K562 (cell line): ENCODE results near the gene ZNF648. TPM values are rescaled to one million over a fixed set of nuclear protein-coding genes. Genes with fewer than 3 reads are reported as not detected.
A peak's percentile ranks its signal among the peaks of the same experiment; 100 is the strongest.
"Not testable (repeated sequence)": the region's sequence is repeated elsewhere in the genome, so short reads cannot be mapped to it uniquely, and the experiment has no call there.

ENCODE experiments used
- ATAC-seq: fragments of 200-7000 bp; cut with Tn5 transposase; 3 replicates; pipeline ENCODE4 v1.9.1; 2020; ENCODE audit warnings: moderate library complexity
- BruUV-seq: library from RNA; stranded (reverse); fragments of 400-500 nt; replicated peaks from 2 replicates; lab custom pipeline; 2021; lab: Mats Ljungman, UMichigan
- CTCF ChIA-PET: fragments of 300-600 bp; formaldehyde crosslinking; extraction: SDS; loops from one replicate; lab custom pipeline; 2021; ENCODE audit warnings: low intra/inter-chr PET ratio; lab: Yijun Ruan, JAX
- POLR2A ChIA-PET: fragments of 300-600, 350-650 bp; sonication (Branson Sonifier 250); formaldehyde crosslinking; extraction: SDS; loops from one replicate; lab custom pipeline; 2021; ENCODE audit warnings: antibody characterized with exemption, inconsistent platforms; lab: Yijun Ruan, JAX
- DNase-seq, 4 experiments: peaks; one replicate each; pipeline versions ENCODE4 v3.0.0 to v3.0.0-alpha.2; 2011 to 2018; ENCODE audit warnings: low spot score in 3 of 4, mixed read lengths in 3 of 4; ENCODE audit errors: extremely low read depth in 1 of 4
- FAIRE-seq: peaks from 2 replicates; lab custom pipeline; 2011; peaks lifted over from hg19 to GRCh38; lab: Jason Lieb, UNC
- H2AFZ ChIP-seq: 2 replicates; pipeline ENCODE4 v1.6.0; 2011; ENCODE audit warnings: low read depth, low read length, control low read depth, inconsistent platforms
- H3K27ac ChIP-seq: fragments of 200-600 bp; 3 replicates; pipeline ENCODE4 v1.8.0; 2011; ENCODE audit warnings: low read depth, mild to moderate bottlenecking, control low read depth, inconsistent platforms, low read length, moderate library complexity, mixed read lengths; ENCODE audit errors: extremely low read depth
- H3K27me3 ChIP-seq, 2 experiments: fragments of 300-600 bp in 1 of 2; 2 replicates in 1 of 2; 3 replicates in 1 of 2; pipeline versions ENCODE4 v1.6.0 to v1.8.0; 2011; ENCODE audit warnings: inconsistent platforms in 2 of 2, low read length in 2 of 2, mild to moderate bottlenecking in 1 of 2, mixed read lengths in 1 of 2, moderate library complexity in 1 of 2; ENCODE audit not compliant: control insufficient read depth in 2 of 2, insufficient read depth in 2 of 2
- H3K36me3 ChIP-seq: fragments of 300-600 bp; 3 replicates; pipeline ENCODE4 v1.8.0; 2011; ENCODE audit warnings: mild to moderate bottlenecking, low read length, inconsistent platforms; ENCODE audit not compliant: control insufficient read depth, insufficient read depth
- H3K4me1 ChIP-seq, 2 experiments: fragments of 200-600 bp in 1 of 2; replicated peaks in 1 of 2; 2 replicates in 1 of 2; 3 replicates in 1 of 2; pipeline versions ENCODE4 v1.5.1 to v1.8.0; 2011; ENCODE audit warnings: inconsistent platforms in 2 of 2, low read length in 2 of 2, mild to moderate bottlenecking in 1 of 2, mixed read lengths in 1 of 2, moderate library complexity in 1 of 2; ENCODE audit not compliant: control insufficient read depth in 2 of 2, insufficient read depth in 2 of 2
- H3K4me2 ChIP-seq: 2 replicates; pipeline ENCODE4 v1.6.1; 2011; ENCODE audit warnings: low read length, control low read depth, inconsistent platforms, mixed read lengths; ENCODE audit not compliant: insufficient read depth
- H3K4me3 ChIP-seq: fragments of 200-600 bp; sonication (generic), shearing (Covaris generic); 2 replicates; pipeline ENCODE4 v1.5.1; 2016; ENCODE audit warnings: control low read depth, inconsistent platforms
- H3K79me2 ChIP-seq: fragments of 200-600 bp; 3 replicates; pipeline ENCODE4 v1.8.0; 2011; ENCODE audit warnings: low read length, inconsistent platforms; ENCODE audit not compliant: control insufficient read depth, insufficient read depth
- H3K9ac ChIP-seq, 2 experiments: 2 replicates each; pipeline versions ENCODE4 v1.6.0 to v1.6.1; 2011; ENCODE audit warnings: low read depth in 2 of 2, low read length in 2 of 2, control low read depth in 1 of 2, inconsistent platforms in 1 of 2, mild to moderate bottlenecking in 1 of 2, mixed read lengths in 1 of 2; ENCODE audit not compliant: insufficient read depth in 1 of 2
- H3K9me1 ChIP-seq: one replicate; pipeline ENCODE4 v1.6.0; 2011; ENCODE audit warnings: inconsistent platforms, mild to moderate bottlenecking, low read length, moderate library complexity; ENCODE audit not compliant: control insufficient read depth, insufficient read depth
- H3K9me3 ChIP-seq: replicated peaks from 2 replicates; pipeline ENCODE4 v1.5.1; 2011; ENCODE audit warnings: low read depth, low read length, inconsistent platforms; ENCODE audit not compliant: control insufficient read depth, insufficient read depth
- H4K20me1 ChIP-seq: replicated peaks from 2 replicates; pipeline ENCODE4 v1.6.1; 2011; ENCODE audit warnings: low read length, inconsistent platforms, mixed read lengths; ENCODE audit not compliant: control insufficient read depth, insufficient read depth
- EWSR1 ChIP-seq: fragments of 450-650 bp; IDR thresholded peaks from 2 replicates; pipeline ENCODE4 v1.6.1; 2018; ENCODE audit warnings: borderline replicate concordance, mild to moderate bottlenecking, low read depth, moderate library complexity; ENCODE audit not compliant: partially characterized antibody
- RBM15 ChIP-seq: fragments of 200-400 bp; formaldehyde crosslinking; IDR thresholded peaks from 2 replicates; pipeline ENCODE4 v1.6.1; 2018; ENCODE audit warnings: mild to moderate bottlenecking, low read length, moderate library complexity; ENCODE audit not compliant: insufficient read depth
- WGBS: fragments of 100-300 bp; shearing (Covaris generic); methylation state at CpG from one replicate; pipeline ENCODE4 v1.1.6; 2016; ENCODE audit warnings: low coverage, mixed read lengths; ENCODE audit not compliant: insufficient coverage; ENCODE audit errors: missing lambda C conversion rate; 5-methylcytosine and 5-hydroxymethylcytosine counted together
- in situ Hi-C: fragments of 300-500 bp; cut with MboI; formaldehyde crosslinking; loops from 4 replicates; pipeline ENCODE4 v1.15.0; 2018; ENCODE audit warnings: inconsistent platforms, mixed read lengths
- intact Hi-C: fragments of 100-400 bp; cut with micrococcal nuclease; formaldehyde crosslinking; loops from 2 replicates; pipeline ENCODE4 v1.14.2; 2022
- polyA plus RNA-seq, 8 experiments: library from polyadenylated mRNA; depleted of rRNA in 4 of 8; stranded (reverse) in 5 of 8; unstranded in 3 of 8; fragments of >200 nt; fragmentation: Nextera tagmentation in 2 of 8; fragmentation: Illumina TruSeq in 1 of 8; extraction: Ambion mirVana in 2 of 8; extraction: Trizol in 1 of 8; gene quantifications; 2 replicates each; pipeline versions ENCODE4 v1.2.1 to v1.2.3, GENCODE V29; 2011 to 2014; ENCODE audit warnings: inconsistent platforms in 1 of 8, missing spikeins in 1 of 8
- total RNA-seq, 7 experiments: library from RNA; depleted of rRNA in 6 of 7; stranded (reverse); fragments of >200 nt in 6 of 7; fragmentation: Illumina TruSeq in 2 of 7; extraction: Trizol in 2 of 7; gene quantifications; 2 replicates each; pipeline versions ENCODE4 v1.2.1 to v1.2.3, GENCODE V29; 2011 to 2021; ENCODE audit warnings: low replicate concordance in 1 of 7
- TF ChIP-seq, protein P1 (sequence below): fragments of 250-450 bp; sonication (Bioruptor Pico); IDR thresholded peaks from 2 replicates; pipeline ENCODE4 v1.4.0; 2020
- TF ChIP-seq, protein P2 (sequence below), 3 experiments: IDR thresholded peaks in 2 of 3; conservative IDR thresholded peaks in 1 of 3; 2 replicates each; pipeline ENCODE4 v1.5.1; 2011 to 2012; ENCODE audit warnings: low read length in 3 of 3, mild to moderate bottlenecking in 3 of 3, control low read depth in 2 of 3, improper control_type of control experiment in 1 of 3, inconsistent platforms in 1 of 3, low read depth in 1 of 3, mixed read lengths in 1 of 3, moderate library complexity in 1 of 3; ENCODE audit not compliant: insufficient read depth in 2 of 3

ZNF648 gene
- total and polyA plus RNA-seq, 9 of the 15 experiments (the other 6 are each of a cell fraction or from before 2014, with no cell fraction given): 0.06 to 0.27 (median 0.18) TPM; not detected in 2

DNA sequence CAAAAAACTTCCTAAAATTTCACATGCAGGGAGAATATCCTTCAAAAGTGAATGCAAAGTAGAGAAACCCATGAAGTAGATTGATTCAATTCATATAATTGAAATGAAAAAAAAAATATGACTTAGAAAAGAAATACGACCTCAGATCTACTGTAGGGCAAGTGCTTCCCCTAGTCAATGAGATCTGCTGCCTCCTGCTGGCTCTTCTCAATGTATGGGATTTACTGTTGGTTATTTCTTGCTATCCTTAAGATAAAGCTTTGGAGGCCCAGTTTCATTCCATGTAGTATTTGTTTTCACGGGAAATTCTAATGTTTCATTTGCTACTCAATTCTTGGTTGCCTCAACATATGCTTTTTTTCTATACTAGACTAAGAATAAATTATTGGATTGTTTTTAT lies 46.2 kb downstream of the ZNF648 start (continued):
- TF ChIP-seq EWSR1 (no peak), RBM15 (no peak)
- TF ChIP-seq, protein P1, sequence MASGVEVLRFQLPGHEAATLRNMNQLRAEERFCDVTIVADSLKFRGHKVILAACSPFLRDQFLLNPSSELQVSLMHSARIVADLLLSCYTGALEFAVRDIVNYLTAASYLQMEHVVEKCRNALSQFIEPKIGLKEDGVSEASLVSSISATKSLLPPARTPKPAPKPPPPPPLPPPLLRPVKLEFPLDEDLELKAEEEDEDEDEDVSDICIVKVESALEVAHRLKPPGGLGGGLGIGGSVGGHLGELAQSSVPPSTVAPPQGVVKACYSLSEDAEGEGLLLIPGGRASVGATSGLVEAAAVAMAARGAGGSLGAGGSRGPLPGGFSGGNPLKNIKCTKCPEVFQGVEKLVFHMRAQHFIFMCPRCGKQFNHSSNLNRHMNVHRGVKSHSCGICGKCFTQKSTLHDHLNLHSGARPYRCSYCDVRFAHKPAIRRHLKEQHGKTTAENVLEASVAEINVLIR (CRISPR knock-in tag): no peak
- TF ChIP-seq, protein P2, sequence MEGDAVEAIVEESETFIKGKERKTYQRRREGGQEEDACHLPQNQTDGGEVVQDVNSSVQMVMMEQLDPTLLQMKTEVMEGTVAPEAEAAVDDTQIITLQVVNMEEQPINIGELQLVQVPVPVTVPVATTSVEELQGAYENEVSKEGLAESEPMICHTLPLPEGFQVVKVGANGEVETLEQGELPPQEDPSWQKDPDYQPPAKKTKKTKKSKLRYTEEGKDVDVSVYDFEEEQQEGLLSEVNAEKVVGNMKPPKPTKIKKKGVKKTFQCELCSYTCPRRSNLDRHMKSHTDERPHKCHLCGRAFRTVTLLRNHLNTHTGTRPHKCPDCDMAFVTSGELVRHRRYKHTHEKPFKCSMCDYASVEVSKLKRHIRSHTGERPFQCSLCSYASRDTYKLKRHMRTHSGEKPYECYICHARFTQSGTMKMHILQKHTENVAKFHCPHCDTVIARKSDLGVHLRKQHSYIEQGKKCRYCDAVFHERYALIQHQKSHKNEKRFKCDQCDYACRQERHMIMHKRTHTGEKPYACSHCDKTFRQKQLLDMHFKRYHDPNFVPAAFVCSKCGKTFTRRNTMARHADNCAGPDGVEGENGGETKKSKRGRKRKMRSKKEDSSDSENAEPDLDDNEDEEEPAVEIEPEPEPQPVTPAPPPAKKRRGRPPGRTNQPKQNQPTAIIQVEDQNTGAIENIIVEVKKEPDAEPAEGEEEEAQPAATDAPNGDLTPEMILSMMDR (IDR thresholded peaks at IDR 0.05 in 2 of 3, conservative IDR thresholded peaks at IDR 0.05 in 1 of 3; ENCODE audit: insufficient read depth in 2 of 3, low read depth in 1 of 3, low read length in 3 of 3): peak; percentile 43 to 57 (median 49); a peak in 5 of 6 replicates

DNA sequence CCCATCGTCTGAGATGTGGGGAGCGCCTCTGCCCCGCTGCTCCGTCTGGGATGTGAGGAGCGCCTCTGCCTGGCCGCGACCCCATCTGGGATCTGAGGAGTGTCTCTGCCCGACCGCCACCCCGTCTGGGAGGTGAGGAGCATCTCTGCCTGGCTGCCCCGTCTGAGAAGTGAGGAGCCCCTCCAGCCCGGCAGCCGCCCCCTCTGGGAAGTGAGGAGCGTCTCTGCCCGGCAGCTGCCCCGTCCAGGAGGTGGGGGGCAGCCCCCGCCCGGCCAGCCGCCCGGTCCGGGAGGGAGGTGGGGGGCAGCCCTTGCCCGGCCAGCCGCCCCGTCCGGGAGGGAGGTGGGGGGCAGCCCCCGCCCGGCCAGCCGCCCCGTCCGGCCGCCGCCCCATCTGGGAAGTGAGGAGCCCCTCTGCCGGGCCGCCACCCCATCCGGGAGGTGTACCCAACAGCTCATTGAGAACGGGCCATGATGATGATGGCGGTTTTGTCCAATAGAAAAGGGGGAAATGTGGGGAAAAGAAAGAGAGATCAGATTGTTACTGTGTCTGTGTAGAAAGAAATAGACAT lies 50.6 kb downstream of the ZNF648 start:
- DNase-seq, H3K4me1 ChIP-seq, H3K9me3 ChIP-seq, H3K36me3 ChIP-seq, ATAC-seq, H4K20me1 ChIP-seq, H3K79me2 ChIP-seq, BruUV-seq, H2AFZ ChIP-seq, POLR2A ChIA-PET, H3K9me1 ChIP-seq, H3K27me3 ChIP-seq, intact Hi-C loops, FAIRE-seq, H3K4me2 ChIP-seq, in situ Hi-C loops, H3K27ac ChIP-seq, H3K9ac ChIP-seq, H3K4me3 ChIP-seq: not testable (repeated sequence)
- CTCF ChIA-PET: interaction anchor here (0.7 kb wide), 1 partner anchor 781 kb away, joined by 4 read pairs; no protein-coding TSS in a partner anchor
- 8% methylated on average over 13 of the region's 37 CpGs for WGBS
